Natural killer cell (primary cell): ENCODE measurements around the gene SP100. TPM values are rescaled to one million over a fixed set of nuclear protein-coding genes. Genes with fewer than 3 reads are reported as not detected.

ENCODE experiments used
- ATAC-seq, 3 donors: fragments of 150-1000 bp in 2 of 3; fragments of 200-7000 bp in 1 of 3; cut with Tn5 transposase; 1 replicate in 1 of 3; 2 replicates in 2 of 3; pipeline ENCODE4 v1.10.0; 2021; ENCODE audit warnings: mild to moderate bottlenecking in 2 of 3, moderate library complexity in 2 of 3
- DNase-seq, 2 donors: peaks; one replicate each; pipeline versions ENCODE4 v3.0.0 to v3.0.0-alpha.2; 2013 to 2021; ENCODE audit warnings: mixed read lengths in 1 of 2
- H3K27ac ChIP-seq: one replicate; pipeline ENCODE4 v1.5.1; 2013; ENCODE audit warnings: mild to moderate bottlenecking, low read length
- H3K27me3 ChIP-seq: one replicate; pipeline ENCODE4 v1.6.1; 2013; ENCODE audit warnings: low read length; ENCODE audit not compliant: control insufficient read depth, insufficient read depth
- H3K36me3 ChIP-seq: one replicate; pipeline ENCODE4 v1.6.1; 2013; ENCODE audit warnings: low read length; ENCODE audit not compliant: control insufficient read depth, insufficient read depth
- H3K4me1 ChIP-seq: one replicate; pipeline ENCODE4 v1.6.1; 2013; ENCODE audit warnings: low read length; ENCODE audit not compliant: control insufficient read depth, insufficient read depth
- H3K4me3 ChIP-seq: one replicate; pipeline ENCODE4 v1.5.1; 2013; ENCODE audit warnings: low read length
- H3K9me3 ChIP-seq: one replicate; pipeline ENCODE4 v1.6.1; 2013; ENCODE audit warnings: low read length; ENCODE audit not compliant: control insufficient read depth, insufficient read depth
- H3K27ac Mint-ChIP-seq, 2 donors: one replicate each; pipeline ENCODE4 v1.8.0; 2022; ENCODE audit warnings: mild to moderate bottlenecking in 2 of 2, mixed read lengths in 2 of 2, moderate library complexity in 1 of 2
- H3K27me3 Mint-ChIP-seq, 2 donors: one replicate each; pipeline ENCODE4 v1.8.0; 2022; ENCODE audit warnings: low read depth in 2 of 2, mixed read lengths in 2 of 2
- H3K36me3 Mint-ChIP-seq: one replicate; pipeline ENCODE4 v1.8.0; 2022; ENCODE audit warnings: mixed read lengths
- H3K4me1 Mint-ChIP-seq, 2 donors: one replicate each; pipeline ENCODE4 v1.8.0; 2022; ENCODE audit warnings: mixed read lengths in 2 of 2
- H3K4me3 Mint-ChIP-seq: one replicate; pipeline ENCODE4 v1.8.0; 2022; ENCODE audit warnings: mild to moderate bottlenecking, moderate library complexity, mixed read lengths
- H3K9me3 Mint-ChIP-seq, 2 donors: one replicate each; pipeline ENCODE4 v1.8.0; 2022; ENCODE audit warnings: mixed read lengths in 2 of 2
- CTCF ChIP-seq: fragments of 200-600 bp; IDR thresholded peaks from one replicate; pipeline ENCODE4 v1.8.0; 2022; ENCODE audit warnings: antibody characterized with exemption
- WGBS: methylation state at CpG from one replicate; pipeline ENCODE4 v1.1.7; 2013; ENCODE audit warnings: missing lambda C conversion rate; ENCODE audit not compliant: insufficient coverage; 5-methylcytosine and 5-hydroxymethylcytosine counted together
- intact Hi-C: fragments of 100-400 bp; cut with micrococcal nuclease; formaldehyde crosslinking; loops from one replicate; pipeline ENCODE4 v1.14.2; 2022
- total RNA-seq, 4 donors: library from RNA; stranded (reverse); fragments of 120-200 nt in 1 of 4; gene quantifications; one replicate each; pipeline versions ENCODE4 v1.2.3 to v1.2.4, GENCODE V29; 2013 to 2022

Gene SP100
- total RNA-seq, 3 donors from 2014 or later (not counting 1 experiment from before 2014, with no cell fraction given) = 338 to 393 (median 363) TPM

GRCh38 chr2:230444832-230445231 lies 28.8 kb downstream of the SP100 start:
- Histone ChIP-seq H3K4me1 (peaks cover 24% of the 10 kb centered on the region), H3K36me3 (peaks cover 70% of the 10 kb centered on the region), H3K27ac (peak overlapping the region; percentile 21), H3K27me3 (no peaks in the 10 kb centered on the region), H3K9me3 (no peaks in the 10 kb centered on the region), H3K4me3 (no peak overlapping the region)
- peaks cover 21% of the 10 kb centered on the region for H3K36me3 Mint-ChIP-seq
- peak overlapping the region; percentile 24 to 46 for H3K27ac Mint-ChIP-seq
- H3K4me3 Mint-ChIP-seq = no peak overlapping the region
- H3K4me1 Mint-ChIP-seq = peaks cover 63 to 65% of the 10 kb centered on the region in 2 donors
- DNase-seq (no peak), ATAC-seq (no peak)
- H3K9me3 Mint-ChIP-seq = no peaks in the 10 kb centered on the region
- TF ChIP-seq CTCF = no peak
- WGBS = 30% methylated on average over 2 of the region's 2 CpGs
- no peaks in the 10 kb centered on the region for H3K27me3 Mint-ChIP-seq
- intact Hi-C loops = no loop called here

- DNase-seq = no peak
- 85% methylated on average over 7 of the region's 7 CpGs for WGBS
- no peak overlapping the region for H3K4me3 Mint-ChIP-seq
Observed at GRCh38 chr2:230447036-230447435, 31.0 kb downstream of the SP100 start.

GRCh38 chr2:230447455-230448451 lies 31.8 kb downstream of the SP100 start:
- no peak overlapping the region for H3K4me3 Mint-ChIP-seq
- H3K4me1 Mint-ChIP-seq = peaks cover 55 to 64% of the 10 kb centered on the region in 2 donors
- peak in 2 of 3 donors; percentile 29 to 43 for ATAC-seq
- DNase-seq = peak in 1 of 2 donors; percentile 67
- Histone ChIP-seq H3K27ac (peak overlapping the region; percentile 81), H3K9me3 (no peaks in the 10 kb centered on the region), H3K36me3 (peaks cover 93% of the 10 kb centered on the region), H3K4me3 (no peak overlapping the region), H3K4me1 (peaks cover 24% of the 10 kb centered on the region), H3K27me3 (no peaks in the 10 kb centered on the region)
- TF ChIP-seq CTCF = no peak
- H3K36me3 Mint-ChIP-seq = peaks cover 27% of the 10 kb centered on the region
- H3K27ac Mint-ChIP-seq = peak overlapping the region; percentile 33 to 78
- no peaks in the 10 kb centered on the region for H3K27me3 Mint-ChIP-seq
- intact Hi-C loops = no loop called here
- 67% methylated on average over 6 of the region's 8 CpGs for WGBS
- H3K9me3 Mint-ChIP-seq = no peaks in the 10 kb centered on the region

More at GRCh38 chr2:230447036-230447435, 31.0 kb downstream of the SP100 start:
- Histone ChIP-seq H3K27me3 (no peaks in the 10 kb centered on the region), H3K4me1 (peaks cover 24% of the 10 kb centered on the region), H3K27ac (peak overlapping the region; percentile 81), H3K4me3 (no peak overlapping the region), H3K36me3 (peaks cover 89% of the 10 kb centered on the region), H3K9me3 (no peaks in the 10 kb centered on the region)
- Mint-ChIP-seq H3K27me3 (no peaks in the 10 kb centered on the region), H3K4me1 (peaks cover 58 to 68% of the 10 kb centered on the region in 2 donors), H3K27ac (peak overlapping the region; percentile 33 to 69), H3K9me3 (no peaks in the 10 kb centered on the region), H3K36me3 (peaks cover 27% of the 10 kb centered on the region)
- no peak for ATAC-seq
- TF ChIP-seq CTCF = no peak
- intact Hi-C loops = no loop called here
